ENCODE results near the gene SHC4.
A peak's percentile ranks its signal among the peaks of the same experiment; 100 is the strongest.

The SHC4 gene

GRCh38 chr15:48978638-48979037 lies 14.9 kb upstream of the SHC4 start:
- Histone ChIP-seq H3K4me3 (replicated peaks; ENCODE audit: insufficient read depth, low read length) (no peak overlapping the region), H3K27ac (replicated peaks) (no peak overlapping the region), H3K27me3 (ENCODE audit: insufficient read depth, poor library complexity, severe bottlenecking) (no peaks in the 10 kb centered on the region)
- no peak for DNase-seq (ENCODE audit: low read depth in 1 of 2, low spot score in 1 of 2)
- TF ChIP-seq GABPA (IDR thresholded peaks at IDR 0.05; ENCODE audit: low read depth) (no peak), REST (IDR thresholded peaks at IDR 0.05; ENCODE audit: insufficient replicate concordance, low read depth) (no peak), SPI1 (IDR thresholded peaks at IDR 0.05; ENCODE audit: borderline replicate concordance, low read depth) (no peak), CTCF (IDR thresholded peaks at IDR 0.05; ENCODE audit: insufficient read depth, low read length) (no peak), POLR2AphosphoS5 (IDR thresholded peaks at IDR 0.05; ENCODE audit: low read depth) (no peak)

- no peak for DNase-seq (ENCODE audit: low read depth in 1 of 2, low spot score in 1 of 2)
- TF ChIP-seq GABPA (IDR thresholded peaks at IDR 0.05; ENCODE audit: low read depth) (no peak), SPI1 (IDR thresholded peaks at IDR 0.05; ENCODE audit: borderline replicate concordance, low read depth) (no peak), CTCF (IDR thresholded peaks at IDR 0.05; ENCODE audit: insufficient read depth, low read length) (no peak), POLR2AphosphoS5 (IDR thresholded peaks at IDR 0.05; ENCODE audit: low read depth) (no peak), REST (IDR thresholded peaks at IDR 0.05; ENCODE audit: insufficient replicate concordance, low read depth) (no peak)
- Histone ChIP-seq H3K27ac (replicated peaks) (no peak overlapping the region), H3K27me3 (ENCODE audit: insufficient read depth, poor library complexity, severe bottlenecking) (no peaks in the 10 kb centered on the region), H3K4me3 (replicated peaks; ENCODE audit: insufficient read depth, low read length) (no peak overlapping the region)
These were observed 12.8 kb upstream of the SHC4 start for GRCh38 chr15:48976444-48977088.

- TF ChIP-seq CTCF (IDR thresholded peaks at IDR 0.05; ENCODE audit: insufficient read depth, low read length): peak; percentile 54
- TF ChIP-seq GABPA (IDR thresholded peaks at IDR 0.05; ENCODE audit: low read depth): no peak
- DNase-seq (ENCODE audit: low read depth in 1 of 2, low spot score in 1 of 2): peak; percentile 32 to 77
- Histone ChIP-seq H3K4me3 (replicated peaks; ENCODE audit: insufficient read depth, low read length) (peak overlapping the region; percentile 44), H3K27me3 (ENCODE audit: insufficient read depth, poor library complexity, severe bottlenecking) (no peaks in the 10 kb centered on the region), H3K27ac (replicated peaks) (no peak overlapping the region)
These were observed 12.0 kb upstream of the SHC4 start for GRCh38 chr15:48975472-48976419.
